ENCODE data around the gene NOL4L. TPM values are rescaled to one million over a fixed set of nuclear protein-coding genes. Genes with fewer than 3 reads are reported as not detected.

NOL4L gene
- polyA plus RNA-seq, 1 experiment: 10.9 TPM

GRCh38 chr20:32449057-32449889 is 135.9 kb downstream of the NOL4L start:
- TF ChIP-seq CTCF (IDR thresholded peaks at IDR 0.05; ENCODE audit: insufficient read depth, low read depth, low read length): no peak
- ChIA-PET POLR2A (no interaction called here), CTCF (interaction anchor here (0.6 to 2.3 kb wide), 5 partner anchors 8 to 201 kb away, joined by 3 to 10 read pairs (median 3); no protein-coding TSS in a partner anchor)
- DNase-seq (ENCODE audit: low read depth): no peak
- H3K27me3 ChIP-seq (ENCODE audit: control insufficient read depth, insufficient read depth, low read length): no peaks in the 10 kb centered on the region
- no peak overlapping the region for H3K4me3 ChIP-seq (ENCODE audit: low read depth, low read length)
- peaks cover 43% of the 10 kb centered on the region for H3K36me3 ChIP-seq (ENCODE audit: control insufficient read depth, insufficient read depth, low read length)

GRCh38 chr20:32448306-32449056 is 136.7 kb downstream of the NOL4L start:
- Histone ChIP-seq H3K4me3 (ENCODE audit: low read depth, low read length) (no peak overlapping the region), H3K27me3 (ENCODE audit: control insufficient read depth, insufficient read depth, low read length) (no peaks in the 10 kb centered on the region), H3K36me3 (ENCODE audit: control insufficient read depth, insufficient read depth, low read length) (peaks cover 35% of the 10 kb centered on the region)
- no peak for DNase-seq (ENCODE audit: low read depth)
- CTCF ChIA-PET: interaction anchor here (1.4 to 2.3 kb wide), 2 partner anchors 9 to 111 kb away, joined by 3 to 10 read pairs; no protein-coding TSS in a partner anchor
- no peak for TF ChIP-seq CTCF (IDR thresholded peaks at IDR 0.05; ENCODE audit: insufficient read depth, low read depth, low read length)
- POLR2A ChIA-PET: no interaction called here

- Histone ChIP-seq H3K27me3 (ENCODE audit: control insufficient read depth, insufficient read depth, low read length) (no peaks in the 10 kb centered on the region), H3K36me3 (ENCODE audit: control insufficient read depth, insufficient read depth, low read length) (peaks cover 28% of the 10 kb centered on the region)
- no peak for DNase-seq (ENCODE audit: low read depth)
Observed at GRCh38 chr20:32447136-32448027, 137.8 kb downstream of the NOL4L start.

GRCh38 chr20:32446301-32447100 is 138.6 kb downstream of the NOL4L start:
- ChIA-PET CTCF (interaction anchor here (2.0 kb wide), 1 partner anchor 10 kb away, joined by 7 read pairs; no protein-coding TSS in a partner anchor), POLR2A (no interaction called here)
- no peak for DNase-seq (ENCODE audit: low read depth)

More at GRCh38 chr20:32447136-32448027, 137.8 kb downstream of the NOL4L start:
- no peak for TF ChIP-seq CTCF (IDR thresholded peaks at IDR 0.05; ENCODE audit: insufficient read depth, low read depth, low read length)
- ChIA-PET CTCF (interaction anchor here (2.0 to 2.3 kb wide), 2 partner anchors 9 to 10 kb away, joined by 7 to 10 read pairs; no protein-coding TSS in a partner anchor), POLR2A (no interaction called here)
- H3K4me3 ChIP-seq (ENCODE audit: low read depth, low read length): no peak overlapping the region

More at GRCh38 chr20:32446301-32447100, 138.6 kb downstream of the NOL4L start:
- no peak for TF ChIP-seq CTCF (IDR thresholded peaks at IDR 0.05; ENCODE audit: insufficient read depth, low read depth, low read length)
- no peak overlapping the region for H3K4me3 ChIP-seq (ENCODE audit: low read depth, low read length)
- no peaks in the 10 kb centered on the region for H3K27me3 ChIP-seq (ENCODE audit: control insufficient read depth, insufficient read depth, low read length)
- peaks cover 24% of the 10 kb centered on the region for H3K36me3 ChIP-seq (ENCODE audit: control insufficient read depth, insufficient read depth, low read length)

All from BJ (cell line).